Activated CD4-positive, alpha-beta T cell treated with anti-CD3 and anti-CD28 coated beads, Interleukin-10, Interleukin-2, amounts not matched to agents 100 ng/mL and 50 ng/mL, durations not matched to agents 16 hours and 8 hours (primary cell): ENCODE measurements around the gene HDAC9.

Experiments
- DNase-seq: peaks from one replicate; pipeline ENCODE4 v3.0.0-alpha.2; 2020

Gene HDAC9

DNA sequence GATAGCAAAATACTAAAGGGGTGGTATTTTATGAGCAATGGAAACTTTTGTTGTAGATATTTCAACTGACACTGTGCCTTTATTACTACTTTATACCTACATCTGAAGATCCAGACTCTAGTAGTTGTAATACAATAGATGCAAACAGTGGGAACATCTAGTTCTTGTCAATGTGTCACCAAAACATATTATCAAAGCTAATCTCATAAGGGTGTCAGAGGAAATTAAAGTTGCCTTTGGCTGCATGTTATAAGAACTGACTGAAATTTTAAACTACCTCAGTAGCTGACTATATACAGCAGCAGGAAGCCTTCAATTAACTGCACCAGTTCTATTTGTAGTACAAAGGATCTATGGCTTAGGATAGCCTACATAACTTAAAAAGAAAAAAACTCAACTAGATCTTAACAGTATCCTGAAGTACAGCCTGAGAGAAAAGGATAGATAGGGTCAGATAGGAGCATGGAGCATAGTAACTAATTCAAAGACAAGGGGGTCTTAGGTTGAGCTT lies 30.9 kb downstream of the HDAC9 start:
- no peak for DNase-seq

DNA sequence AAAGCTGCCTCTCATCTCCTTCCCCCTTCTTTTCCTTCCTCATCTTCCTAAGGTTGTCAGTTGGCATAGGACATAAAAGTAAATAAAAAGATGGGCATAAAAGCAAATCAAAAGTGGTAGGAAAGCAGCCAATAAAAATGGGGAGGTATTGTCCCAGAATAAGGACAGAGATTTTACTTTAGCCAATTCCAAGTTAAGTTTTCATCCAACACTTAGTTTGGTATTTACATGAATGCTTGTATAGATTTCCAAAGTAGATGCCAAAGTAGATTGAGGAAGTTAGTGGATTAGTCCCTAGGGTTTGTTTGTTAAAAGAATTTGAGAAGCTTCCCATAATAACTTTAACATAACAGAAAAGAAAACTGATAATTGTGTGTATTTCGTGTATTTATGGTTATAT lies 33.7 kb downstream of the HDAC9 start:
- no peak for DNase-seq

DNA sequence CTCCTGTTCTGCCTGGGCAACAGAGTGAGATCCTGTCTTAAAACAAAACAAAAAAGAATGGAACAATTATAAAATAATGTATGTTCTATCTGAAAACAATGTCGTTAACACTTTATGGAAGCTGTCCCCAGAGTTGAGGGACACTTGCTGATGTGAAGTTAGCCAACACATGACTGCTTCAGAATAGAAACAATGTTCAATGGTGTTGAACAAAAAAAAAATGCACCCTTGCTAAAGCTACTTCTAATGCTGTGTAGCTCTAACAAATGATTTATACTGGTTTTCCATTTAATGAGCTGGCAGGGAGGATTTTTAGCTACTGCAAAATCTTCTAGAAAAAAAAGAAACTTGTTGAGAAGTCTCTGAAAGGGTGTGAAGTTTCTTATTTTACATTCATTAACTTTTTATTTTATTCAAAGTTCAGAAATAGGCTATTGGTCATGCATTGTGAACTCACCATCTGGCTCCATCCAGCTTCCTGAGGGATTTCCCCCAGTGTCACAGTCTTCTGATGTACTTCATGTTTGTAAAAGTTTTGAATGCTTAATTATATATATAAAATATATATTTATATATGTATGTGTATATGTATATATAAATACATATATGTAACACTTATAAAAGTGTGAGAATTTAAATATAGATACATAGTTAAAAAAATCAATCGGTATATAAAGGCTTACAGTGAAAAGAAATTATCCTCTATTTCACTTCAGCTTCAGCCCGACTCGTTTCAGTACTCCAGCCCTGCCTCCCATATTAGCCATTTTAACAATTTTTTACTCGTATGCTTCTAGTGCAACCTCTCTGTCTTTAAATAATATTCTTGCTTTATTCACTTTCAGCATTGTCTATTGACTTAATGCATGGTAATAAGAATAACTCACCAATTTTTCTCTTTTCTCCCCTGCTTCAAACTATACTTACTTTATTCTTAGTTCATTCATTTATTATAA lies 35.0 kb downstream of the HDAC9 start:
- no peak for DNase-seq

DNA sequence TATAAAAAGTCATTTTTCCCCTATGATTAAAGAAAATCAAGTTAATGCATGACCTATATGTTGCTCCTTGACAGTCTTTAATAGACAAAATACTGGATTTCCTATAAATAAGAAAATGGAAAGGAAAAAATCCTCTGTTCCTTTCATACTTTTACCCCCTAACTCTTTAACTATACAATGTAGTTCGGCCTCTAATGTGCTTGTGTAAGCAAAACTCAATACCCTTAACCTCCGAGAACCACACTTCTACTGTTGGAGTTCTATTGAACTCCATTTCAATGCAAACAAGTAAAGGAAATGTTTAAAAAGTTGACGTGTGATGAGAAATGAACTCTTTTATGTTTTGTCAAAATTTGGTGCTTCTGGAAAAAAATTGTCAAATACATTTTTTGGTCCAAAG lies 36.0 kb downstream of the HDAC9 start:
- DNase-seq, result no peak

DNA sequence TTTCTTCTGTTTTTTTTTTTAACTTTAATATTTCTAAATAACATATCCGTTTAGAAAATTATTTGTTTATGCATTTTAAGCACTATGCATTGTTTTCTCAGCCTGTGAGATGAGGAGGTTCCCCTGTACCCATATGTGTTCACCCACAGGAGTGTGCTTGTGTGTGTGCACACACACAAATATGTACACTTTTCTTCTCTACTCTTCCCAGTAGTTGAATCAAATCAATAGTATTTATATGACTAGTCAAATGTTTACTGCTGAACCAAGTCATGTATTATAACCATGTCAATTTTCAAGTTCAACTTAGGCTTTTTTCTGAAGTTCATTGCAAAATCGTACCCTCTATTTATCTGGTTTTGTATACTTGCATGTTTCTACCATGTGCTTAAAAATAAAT lies 37.3 kb downstream of the HDAC9 start:
- DNase-seq, result peak; percentile 34

DNA sequence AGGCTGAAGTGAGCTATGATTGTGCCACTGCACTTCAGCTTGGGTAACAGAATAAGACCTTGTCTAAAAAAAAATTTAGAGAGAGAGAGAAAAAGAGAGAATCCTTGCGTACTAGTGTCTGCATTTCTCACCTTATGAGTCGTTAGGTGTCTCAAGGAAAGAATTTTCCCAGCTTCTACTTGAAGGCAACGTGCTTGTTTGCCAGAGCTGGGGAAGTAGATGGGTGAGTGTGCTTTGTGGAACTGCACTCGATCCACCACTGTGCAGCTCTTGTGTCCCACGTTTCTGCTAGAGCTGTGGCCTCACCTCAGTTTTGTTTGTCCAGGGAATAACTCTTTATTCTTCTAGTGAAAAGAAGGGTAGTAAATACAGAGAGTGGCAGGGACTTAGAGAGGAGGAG lies 38.9 kb downstream of the HDAC9 start:
- DNase-seq, result no peak

DNA sequence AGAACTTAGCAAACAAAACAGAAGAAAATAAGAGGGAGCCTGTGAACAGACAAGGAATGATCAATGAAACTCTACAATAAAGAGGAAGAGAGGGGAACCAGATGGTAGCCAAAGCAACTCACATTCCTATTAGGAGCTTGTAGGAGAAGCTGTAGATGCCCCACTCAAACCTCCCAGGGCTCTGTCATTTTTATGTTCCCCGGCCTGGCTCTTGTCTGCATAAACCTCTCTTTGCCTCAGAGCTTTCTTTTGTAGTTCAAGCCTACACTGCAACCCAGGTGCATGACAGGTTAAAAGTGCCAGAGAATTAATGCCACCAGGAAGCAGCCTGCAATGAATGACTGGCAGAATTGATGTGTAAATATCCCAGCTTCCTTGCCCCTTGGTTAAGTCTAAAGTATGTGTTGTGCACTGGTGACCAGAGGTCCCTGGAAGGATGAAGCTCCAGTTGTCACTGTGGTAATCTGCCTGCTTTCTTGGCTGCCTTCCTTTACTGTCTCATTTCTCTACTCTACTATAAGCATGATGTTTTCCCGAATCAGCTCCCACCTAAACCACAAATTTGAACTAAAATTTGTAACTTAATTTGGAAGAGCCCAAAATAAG lies 40.4 kb downstream of the HDAC9 start:
- no peak for DNase-seq

DNA sequence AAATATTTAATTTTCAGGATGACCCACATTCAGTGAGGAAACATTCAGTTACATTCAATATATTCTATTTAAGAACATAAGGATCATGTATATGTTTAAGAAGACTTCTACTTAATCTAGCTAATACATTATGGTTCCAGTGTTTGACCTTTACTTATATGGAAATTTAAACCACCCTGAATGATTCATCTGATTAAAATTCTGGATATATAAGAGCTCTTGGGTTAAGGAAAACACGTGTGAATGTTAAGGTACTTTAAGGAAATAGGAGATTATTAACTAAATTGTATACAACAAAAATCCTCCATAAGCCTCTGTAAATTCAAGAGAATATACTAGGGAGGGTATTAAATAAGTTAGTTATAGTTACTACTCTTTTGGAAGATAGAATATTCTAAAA lies 40.9 kb downstream of the HDAC9 start:
- DNase-seq, result no peak

DNA sequence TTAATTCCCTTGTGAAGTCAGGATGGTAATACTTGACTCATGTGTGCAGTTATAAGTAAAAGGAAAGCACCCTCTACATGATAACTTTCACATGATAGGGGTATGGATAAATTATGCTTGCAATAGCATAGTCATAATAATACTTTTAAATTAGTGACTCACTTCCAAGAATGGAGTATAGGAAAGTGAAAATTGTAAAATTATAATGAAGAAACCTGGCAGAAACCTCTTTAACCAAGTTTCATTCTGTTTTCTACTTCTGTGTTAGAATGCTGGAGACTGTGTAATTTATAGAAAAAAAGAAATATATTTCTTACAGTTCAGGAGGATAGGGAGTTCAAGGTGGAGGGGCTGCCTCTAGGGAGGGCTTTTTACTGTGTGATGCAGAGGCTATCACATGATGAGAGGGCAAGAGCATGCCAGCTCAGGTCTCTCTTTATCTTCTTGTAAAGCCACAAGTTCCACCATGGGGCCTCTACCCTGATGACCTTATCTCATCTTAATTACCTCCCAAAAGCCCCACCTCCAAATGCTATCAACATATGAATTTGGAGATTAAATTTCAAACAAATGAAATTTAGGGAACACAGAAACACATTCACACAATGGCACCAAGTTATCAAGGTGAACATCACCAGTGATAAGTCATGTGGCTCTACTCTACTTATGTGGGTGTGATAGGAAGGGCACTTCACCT lies 43.2 kb downstream of the HDAC9 start:
- peak; percentile 51 for DNase-seq

DNA sequence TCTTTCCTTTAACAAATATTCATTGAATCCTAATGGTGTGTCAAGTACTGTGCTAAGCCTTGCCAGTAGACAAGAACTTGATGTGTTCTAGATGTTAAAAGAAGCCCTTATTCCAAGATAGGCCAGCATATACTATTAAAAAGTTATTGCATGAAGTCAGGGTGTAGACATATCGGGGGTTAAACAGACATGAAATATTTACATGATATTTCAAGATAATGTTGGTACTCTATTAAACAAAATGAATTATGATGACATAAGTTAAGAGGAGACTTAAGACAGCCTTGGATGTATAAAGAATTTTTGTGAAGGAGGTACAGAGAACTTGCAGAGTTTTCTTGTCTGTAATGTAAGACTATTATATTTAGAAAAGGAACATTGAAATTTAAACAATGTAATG lies 44.8 kb downstream of the HDAC9 start:
- no peak for DNase-seq

DNA sequence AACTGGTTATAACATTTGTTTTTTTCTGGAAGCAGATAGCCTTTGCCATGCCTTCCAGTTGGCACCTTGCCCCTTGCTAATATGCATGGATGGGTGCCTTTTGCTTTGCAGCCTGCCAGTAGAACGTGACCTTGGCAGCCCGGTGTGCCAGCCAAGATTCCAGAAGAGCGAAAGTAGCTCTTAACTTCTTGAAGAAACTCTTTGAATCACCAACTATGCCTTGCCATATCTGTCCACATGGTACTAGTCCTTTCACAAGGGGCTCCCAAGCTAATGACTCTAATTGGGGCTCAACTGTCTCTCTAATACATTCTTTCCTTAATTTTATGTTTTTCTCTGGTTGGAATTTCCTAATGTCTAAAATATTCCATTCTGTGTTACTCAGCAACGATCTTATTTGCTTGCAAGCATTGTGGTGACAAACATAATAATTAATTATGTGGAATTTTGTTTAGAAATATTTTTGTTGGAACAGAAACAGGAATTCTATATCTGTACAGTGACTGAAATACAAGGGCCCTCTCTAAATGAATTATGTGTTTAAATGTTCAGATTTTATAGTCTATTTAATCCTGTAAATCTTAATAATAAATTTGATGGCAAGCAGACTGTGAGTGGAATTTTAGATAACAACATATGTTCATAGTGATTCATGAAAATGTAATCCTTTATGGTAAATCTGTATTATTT lies 45.8 kb downstream of the HDAC9 start:
- DNase-seq, result no peak

DNA sequence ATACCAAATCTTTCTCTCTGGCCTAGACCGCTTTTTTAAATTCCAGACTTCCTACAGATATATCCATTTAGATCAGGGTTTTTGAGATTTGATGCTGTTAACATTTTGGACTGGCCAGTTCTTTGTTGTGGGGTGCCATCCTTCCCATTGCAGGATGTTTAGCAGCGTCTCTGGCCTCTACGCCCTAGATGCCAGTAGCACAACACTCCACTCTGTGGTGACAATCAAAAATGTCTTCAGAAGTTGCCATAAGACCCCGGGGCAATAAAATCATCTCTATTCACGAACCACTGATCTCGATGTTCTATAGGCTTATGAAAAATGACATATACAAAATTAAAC lies 46.3 kb downstream of the HDAC9 start:
- DNase-seq, result no peak

DNA sequence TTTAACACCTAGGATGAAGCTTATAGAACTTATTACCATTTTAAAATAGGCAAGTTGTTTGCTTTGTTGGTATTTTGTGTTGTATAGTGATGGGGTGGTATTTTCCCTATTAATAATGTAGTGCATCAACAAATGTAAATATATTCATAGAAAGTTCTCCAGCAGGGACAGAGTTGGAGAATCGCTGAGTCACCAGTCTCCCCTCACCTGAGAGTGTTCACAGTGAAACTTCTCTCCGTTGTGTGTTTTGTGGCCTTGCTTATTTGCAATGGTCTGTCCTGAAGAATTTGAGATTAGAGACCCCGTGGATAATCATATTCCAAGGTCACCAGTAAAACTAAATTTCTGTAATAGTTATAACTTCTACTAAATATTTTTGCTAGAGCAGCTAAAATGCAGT lies 51.0 kb downstream of the HDAC9 start:
- DNase-seq, result no peak

DNA sequence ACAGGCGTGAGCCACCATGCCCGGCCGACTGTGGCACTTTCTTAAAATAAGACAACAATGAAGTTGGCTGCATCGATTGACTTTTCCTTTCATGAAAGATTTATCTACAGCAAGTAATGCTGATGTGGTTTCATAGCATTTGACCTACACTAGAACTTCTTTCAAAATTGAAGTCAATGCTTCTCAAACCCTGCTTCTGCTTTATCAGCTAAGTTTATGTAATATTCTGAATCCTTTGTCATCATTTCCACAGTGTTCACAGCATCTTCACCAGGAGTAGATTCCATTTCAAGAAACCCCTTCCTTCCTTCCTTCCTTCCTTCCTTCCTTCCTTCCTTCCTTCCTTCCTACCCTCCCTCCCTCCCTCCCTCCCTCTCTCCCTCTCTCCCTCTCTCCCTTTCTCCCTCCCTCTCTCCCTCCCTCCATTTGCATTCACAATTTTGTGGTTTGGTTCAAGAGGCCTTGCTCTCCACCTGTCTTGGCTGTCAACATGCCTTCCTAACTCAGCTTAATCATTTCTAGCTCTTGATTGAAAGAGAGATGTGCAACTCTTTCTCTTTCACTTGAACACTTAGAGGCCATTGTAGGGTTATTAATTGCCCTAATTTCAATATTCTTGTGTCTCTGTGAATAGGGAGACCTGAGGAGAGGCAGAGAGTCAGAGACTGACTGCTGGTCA lies 52.1 kb downstream of the HDAC9 start:
- DNase-seq, result no peak

DNA sequence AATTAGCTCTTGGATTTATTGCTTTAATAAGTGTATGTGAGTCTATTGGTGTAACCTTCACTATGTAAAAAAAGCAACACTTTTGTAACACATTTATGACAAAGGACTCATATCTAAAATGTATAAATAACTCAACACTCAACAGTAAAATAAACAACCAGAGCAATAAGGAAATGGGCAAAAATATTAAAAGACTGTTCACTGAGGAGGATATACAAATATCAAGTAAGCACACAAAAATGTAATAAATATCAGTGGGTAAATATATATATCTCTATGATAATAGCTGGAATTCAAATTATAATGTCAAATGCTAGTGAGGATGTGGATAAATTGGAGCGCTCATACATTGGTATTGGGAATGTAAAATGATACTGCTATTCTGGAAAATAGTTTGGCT lies 53.0 kb downstream of the HDAC9 start:
- DNase-seq, result no peak

DNA sequence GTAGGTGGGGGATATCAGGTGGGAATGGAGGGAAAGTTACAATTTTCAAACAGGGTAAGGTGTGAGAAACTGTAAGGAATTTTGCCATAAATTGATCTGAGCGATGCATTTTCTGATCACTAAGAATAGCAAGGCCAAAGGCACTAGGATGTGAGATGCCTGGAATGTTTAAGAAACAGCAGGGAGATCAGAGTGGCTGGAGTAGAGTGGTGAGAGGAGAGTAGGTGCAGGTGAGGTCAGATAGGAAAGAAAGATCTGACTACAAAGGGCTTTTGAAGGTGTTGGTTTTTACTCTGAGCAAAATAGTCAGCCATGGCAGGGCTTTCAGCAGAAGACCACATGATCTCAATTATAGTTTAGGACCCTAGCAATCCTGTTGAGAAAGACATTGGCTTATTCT lies 55.0 kb downstream of the HDAC9 start:
- DNase-seq, result no peak

DNA sequence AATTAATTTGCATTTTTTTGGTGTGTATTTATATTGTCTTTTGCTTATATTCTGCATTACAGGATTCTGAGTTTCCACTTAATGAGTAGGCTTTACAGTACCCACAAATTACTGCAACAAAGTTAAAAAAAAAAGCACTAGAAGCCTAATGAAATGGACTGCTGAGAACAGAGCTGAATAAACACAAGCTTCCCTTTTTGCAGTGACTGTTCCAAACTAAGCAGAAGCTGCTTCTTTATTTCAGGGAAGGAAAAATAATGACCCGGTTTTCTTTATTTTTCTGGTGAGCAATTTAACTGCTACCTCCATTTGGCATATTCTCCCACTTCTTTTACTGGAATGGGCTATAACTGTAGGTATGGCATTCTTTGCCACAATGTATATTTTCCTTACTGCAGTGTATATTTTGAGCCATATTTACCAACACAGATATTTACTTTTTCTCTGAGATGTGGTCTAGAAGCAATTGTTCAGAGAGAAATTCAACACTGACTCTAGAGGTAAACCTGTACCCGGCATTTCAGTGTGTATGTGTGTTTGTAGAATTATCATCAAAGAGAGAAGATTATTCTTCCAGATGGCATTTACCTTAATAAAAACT lies 56.9 kb downstream of the HDAC9 start:
- no peak for DNase-seq

DNA sequence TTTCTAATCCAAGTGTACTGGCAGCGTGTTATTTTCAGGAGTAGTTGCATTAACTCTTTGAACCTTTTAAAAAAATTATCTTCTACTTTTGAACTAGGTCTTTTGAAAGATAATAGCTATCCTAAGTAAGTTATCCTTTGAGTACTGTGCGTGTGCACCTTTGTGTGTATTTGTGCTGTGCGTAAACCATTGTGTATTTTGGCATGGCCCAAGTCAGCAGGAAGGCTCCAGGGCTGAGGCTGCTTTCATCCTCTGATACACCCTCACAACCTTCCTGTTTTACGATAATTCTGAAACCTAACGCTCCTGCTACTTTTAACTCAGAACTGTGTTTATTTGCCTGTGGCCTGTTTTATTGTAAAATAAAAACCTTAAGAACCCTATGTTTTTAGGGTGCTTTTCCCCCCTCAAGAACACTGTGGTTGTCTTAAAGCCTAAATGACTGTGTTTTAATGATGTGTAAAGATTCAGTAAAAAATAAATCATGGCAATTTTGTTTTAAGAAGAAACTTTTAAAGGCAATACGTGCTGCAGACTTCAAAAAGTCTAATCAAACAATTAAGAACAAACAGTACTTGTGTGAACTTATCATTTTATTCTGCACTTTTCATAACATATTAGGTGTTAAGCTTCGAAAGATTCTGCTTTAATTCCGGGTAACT lies 57.5 kb downstream of the HDAC9 start:
- DNase-seq, result no peak

DNA sequence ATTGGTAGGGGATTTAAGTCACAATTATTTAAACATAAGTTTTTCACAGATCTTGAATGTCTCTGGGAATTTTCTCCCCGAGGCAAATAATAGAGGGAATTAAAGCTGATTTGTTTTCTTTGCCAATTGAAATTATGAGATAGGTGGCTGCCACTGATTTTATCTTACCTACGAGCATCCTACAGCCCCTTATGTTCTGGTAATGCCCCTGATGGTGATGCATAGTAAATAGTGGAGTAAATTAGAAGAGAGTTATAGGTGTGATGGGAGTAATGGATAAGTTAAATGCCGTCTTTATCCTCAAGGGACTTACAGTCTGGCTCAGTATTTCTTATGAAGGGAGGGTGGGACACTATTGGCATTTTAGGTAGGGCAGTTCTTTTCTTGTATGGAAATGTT lies 58.1 kb downstream of the HDAC9 start:
- no peak for DNase-seq

DNA sequence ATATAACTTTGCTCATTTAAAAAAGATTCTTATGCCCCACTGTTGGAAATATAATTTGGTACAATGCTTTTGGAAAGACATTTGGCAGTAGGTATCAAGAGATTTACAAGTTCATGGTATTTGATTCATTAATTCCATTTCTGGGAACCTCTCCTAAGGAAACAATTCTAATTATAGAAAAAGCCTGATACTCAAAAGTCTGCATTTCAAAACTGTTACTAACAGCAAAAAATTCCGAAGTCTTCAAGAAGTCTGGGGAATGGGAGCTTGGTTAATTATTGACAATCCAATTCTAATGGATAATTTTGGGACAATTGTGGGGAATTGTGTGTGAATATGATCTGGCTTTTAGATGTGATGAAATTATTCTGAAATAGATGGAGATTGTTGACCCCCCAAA lies 59.6 kb downstream of the HDAC9 start:
- DNase-seq, result no peak

DNA sequence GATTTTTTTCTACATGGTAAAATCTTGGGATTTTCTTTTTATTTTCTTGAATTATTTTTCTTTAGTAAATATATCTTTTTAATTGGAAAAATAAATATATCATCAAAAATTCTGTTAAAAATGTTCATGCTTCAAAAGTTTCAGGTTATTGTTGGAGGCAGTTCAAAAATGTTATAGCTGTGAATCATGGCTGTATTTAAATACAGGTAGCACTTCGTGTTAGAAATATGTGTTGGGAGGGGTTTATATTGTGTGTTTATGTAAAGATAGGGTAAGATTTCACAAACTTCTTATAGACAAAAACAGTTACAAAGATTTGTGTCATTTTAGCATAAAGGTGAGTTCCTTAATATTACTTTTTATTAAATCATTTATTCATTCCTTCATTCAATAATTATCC lies 60.4 kb downstream of the HDAC9 start:
- no peak for DNase-seq

DNA sequence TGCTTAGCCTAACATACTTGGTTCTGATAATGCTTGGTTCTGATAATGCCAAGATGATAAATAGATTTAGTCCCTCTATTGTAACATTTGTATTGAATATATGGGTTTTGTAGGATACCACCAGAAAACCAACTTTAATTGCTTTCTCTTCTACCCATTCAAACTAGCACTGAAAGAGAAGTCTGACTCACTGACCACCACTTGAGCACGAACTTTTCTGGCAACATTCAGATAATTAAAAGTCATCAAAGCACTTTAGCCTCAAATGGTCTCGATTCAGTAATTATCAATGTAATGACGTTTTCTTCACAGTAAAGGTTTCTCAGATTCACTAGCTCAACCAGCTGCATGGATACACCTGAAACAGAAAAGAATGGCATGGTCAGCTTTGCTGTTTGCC lies 63.0 kb downstream of the HDAC9 start:
- peak; percentile 8 for DNase-seq
